Measurements from ENCODE around the gene MICU1.

DNA sequence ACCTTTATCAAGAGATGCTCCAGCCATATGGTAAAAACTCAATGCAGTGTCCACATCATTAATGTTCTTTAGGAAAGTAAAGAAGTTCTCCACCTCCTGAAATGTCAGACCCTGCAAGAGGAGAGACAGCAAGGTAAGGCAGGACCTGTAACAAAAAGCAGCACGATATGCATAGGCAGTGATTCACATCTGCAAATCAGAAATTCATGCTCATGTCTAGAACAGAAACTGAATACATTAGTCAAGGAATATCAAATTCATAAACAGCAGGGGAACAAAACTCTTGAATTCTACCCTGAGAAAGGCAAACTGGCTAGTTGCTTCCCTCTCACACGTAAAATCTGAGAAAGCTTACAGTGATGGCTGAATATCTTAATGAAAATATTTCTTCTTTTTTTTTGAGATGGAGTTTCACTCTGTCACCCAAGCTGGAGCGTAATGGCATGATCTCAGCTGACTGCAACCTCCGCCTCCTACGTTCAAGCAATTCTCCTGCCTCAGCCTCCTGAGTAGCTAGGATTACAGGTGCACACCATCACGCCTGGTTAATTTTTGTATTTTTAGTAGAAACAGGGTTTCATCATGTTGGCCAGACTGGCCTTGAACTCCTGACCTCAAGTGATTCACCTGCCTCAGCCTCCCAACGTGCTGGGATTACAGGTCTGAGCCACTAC is 217.8 kb downstream of the MICU1 start:
- TF ChIP-seq JUNB (IDR thresholded peaks at IDR 0.05; ENCODE audit: unreplicated experiment) (no peak), EZH2phosphoT487 (IDR thresholded peaks at IDR 0.05; ENCODE audit: unreplicated experiment) (no peak), EZH2 (IDR thresholded peaks at IDR 0.05; ENCODE audit: low read depth, unreplicated experiment) (no peak), CREB1 (CRISPR knock-in tag; IDR thresholded peaks at IDR 0.05; ENCODE audit: low read depth) (no peak)
- TF ChIP-seq, protein P1, sequence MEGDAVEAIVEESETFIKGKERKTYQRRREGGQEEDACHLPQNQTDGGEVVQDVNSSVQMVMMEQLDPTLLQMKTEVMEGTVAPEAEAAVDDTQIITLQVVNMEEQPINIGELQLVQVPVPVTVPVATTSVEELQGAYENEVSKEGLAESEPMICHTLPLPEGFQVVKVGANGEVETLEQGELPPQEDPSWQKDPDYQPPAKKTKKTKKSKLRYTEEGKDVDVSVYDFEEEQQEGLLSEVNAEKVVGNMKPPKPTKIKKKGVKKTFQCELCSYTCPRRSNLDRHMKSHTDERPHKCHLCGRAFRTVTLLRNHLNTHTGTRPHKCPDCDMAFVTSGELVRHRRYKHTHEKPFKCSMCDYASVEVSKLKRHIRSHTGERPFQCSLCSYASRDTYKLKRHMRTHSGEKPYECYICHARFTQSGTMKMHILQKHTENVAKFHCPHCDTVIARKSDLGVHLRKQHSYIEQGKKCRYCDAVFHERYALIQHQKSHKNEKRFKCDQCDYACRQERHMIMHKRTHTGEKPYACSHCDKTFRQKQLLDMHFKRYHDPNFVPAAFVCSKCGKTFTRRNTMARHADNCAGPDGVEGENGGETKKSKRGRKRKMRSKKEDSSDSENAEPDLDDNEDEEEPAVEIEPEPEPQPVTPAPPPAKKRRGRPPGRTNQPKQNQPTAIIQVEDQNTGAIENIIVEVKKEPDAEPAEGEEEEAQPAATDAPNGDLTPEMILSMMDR (conservative IDR thresholded peaks at IDR 0.05; ENCODE audit: low read depth in 2 of 2) = no peak

All from GM23338 (cell line).